Stimulated activated naive CD8-positive, alpha-beta T cell treated with anti-CD3 and anti-CD28 coated beads, Interleukin-15, Interleukin-2, amounts not matched to agents 100 ng/mL and 50 ng/mL, for 24 hours (primary cell): Measurements from ENCODE around the gene RARS1.
"Not testable (repeated sequence)": the region's sequence is repeated elsewhere in the genome, so short reads cannot be mapped to it uniquely, and the experiment has no call there.

ENCODE experiments used
- H3K27ac Mint-ChIP-seq: one replicate; pipeline ENCODE4 v1.8.0; 2021; ENCODE audit warnings: mild to moderate bottlenecking, mixed read lengths
- H3K27me3 Mint-ChIP-seq: one replicate; pipeline ENCODE4 v1.8.0; 2021; ENCODE audit warnings: mixed read lengths
- H3K36me3 Mint-ChIP-seq: one replicate; pipeline ENCODE4 v1.8.0; 2021; ENCODE audit warnings: low read depth, mixed read lengths
- H3K4me1 Mint-ChIP-seq: one replicate; pipeline ENCODE4 v1.8.0; 2021; ENCODE audit warnings: low read depth, mixed read lengths
- H3K4me3 Mint-ChIP-seq: one replicate; pipeline ENCODE4 v1.8.0; 2021; ENCODE audit warnings: mild to moderate bottlenecking, mixed read lengths
- H3K9me3 Mint-ChIP-seq: one replicate; pipeline ENCODE4 v1.8.0; 2021; ENCODE audit warnings: mixed read lengths

RARS1 gene

GRCh38 chr5:168528521-168529373 is 42.5 kb downstream of the RARS1 start, which contains the start of gene FBLL1:
Gene FBLL1, plus strand, starts transcription at chr5:168529305. Its CDS starts 200 bp downstream, at chr5:168529505.
- H3K27ac Mint-ChIP-seq = no peak within 1 kb of the TSS
- H3K9me3 Mint-ChIP-seq = no peaks in the 10 kb centered on the region
- no peaks in the 10 kb centered on the region for H3K36me3 Mint-ChIP-seq
- peaks cover 13% of the 10 kb centered on the region for H3K4me1 Mint-ChIP-seq
- peak within 1 kb of the TSS; percentile 67 for H3K4me3 Mint-ChIP-seq
- H3K27me3 Mint-ChIP-seq = peaks cover 49% of the 10 kb centered on the region

GRCh38 chr5:168529374-168530234 is 43.3 kb downstream of the RARS1 start:
- no peaks in the 10 kb centered on the region for H3K36me3 Mint-ChIP-seq
- H3K4me3 Mint-ChIP-seq = peak overlapping the region; percentile 36
- no peak overlapping the region for H3K27ac Mint-ChIP-seq
- peaks cover 13% of the 10 kb centered on the region for H3K4me1 Mint-ChIP-seq
- H3K9me3 Mint-ChIP-seq = no peaks in the 10 kb centered on the region
- peaks cover 49% of the 10 kb centered on the region for H3K27me3 Mint-ChIP-seq

- peaks cover 13% of the 10 kb centered on the region for H3K4me1 Mint-ChIP-seq
- H3K27me3 Mint-ChIP-seq = peaks cover 49% of the 10 kb centered on the region
- H3K27ac Mint-ChIP-seq = no peak overlapping the region
- H3K4me3 Mint-ChIP-seq = peak overlapping the region; percentile 36
- H3K36me3 Mint-ChIP-seq = no peaks in the 10 kb centered on the region
- no peaks in the 10 kb centered on the region for H3K9me3 Mint-ChIP-seq
Observed at GRCh38 chr5:168530621-168531150, 44.4 kb downstream of the RARS1 start.

- Mint-ChIP-seq H3K4me1 (peaks cover 13% of the 10 kb centered on the region), H3K36me3 (no peaks in the 10 kb centered on the region), H3K9me3 (no peaks in the 10 kb centered on the region), H3K4me3 (no peak overlapping the region), H3K27me3 (peaks cover 49% of the 10 kb centered on the region), H3K27ac (no peak overlapping the region)
Observed at GRCh38 chr5:168531191-168531590, 44.9 kb downstream of the RARS1 start.

- Mint-ChIP-seq H3K27ac (no peak overlapping the region), H3K27me3 (peaks cover 49% of the 10 kb centered on the region), H3K9me3 (no peaks in the 10 kb centered on the region), H3K4me3 (no peak overlapping the region), H3K36me3 (no peaks in the 10 kb centered on the region), H3K4me1 (peaks cover 13% of the 10 kb centered on the region)
Observed at GRCh38 chr5:168531987-168532864, 46.0 kb downstream of the RARS1 start.

- not testable (repeated sequence) for H3K27ac Mint-ChIP-seq, H3K4me1 Mint-ChIP-seq, H3K36me3 Mint-ChIP-seq, H3K9me3 Mint-ChIP-seq, H3K4me3 Mint-ChIP-seq
- peaks cover 34% of the 10 kb centered on the region for H3K27me3 Mint-ChIP-seq
Observed at GRCh38 chr5:168534351-168534750, 48.1 kb downstream of the RARS1 start.

- H3K36me3 Mint-ChIP-seq = no peaks in the 10 kb centered on the region
- H3K4me1 Mint-ChIP-seq = no peaks in the 10 kb centered on the region
- no peak overlapping the region for H3K4me3 Mint-ChIP-seq
- H3K27ac Mint-ChIP-seq = no peak overlapping the region
- H3K9me3 Mint-ChIP-seq = no peaks in the 10 kb centered on the region
- H3K27me3 Mint-ChIP-seq = peaks cover 10% of the 10 kb centered on the region
Observed at GRCh38 chr5:168537176-168537575, 50.9 kb downstream of the RARS1 start.

GRCh38 chr5:168549554-168549953 is 63.3 kb downstream of the RARS1 start:
- peaks cover 78% of the 10 kb centered on the region for H3K36me3 Mint-ChIP-seq
- H3K27ac Mint-ChIP-seq = no peak overlapping the region
- H3K4me3 Mint-ChIP-seq = no peak overlapping the region
- H3K4me1 Mint-ChIP-seq = no peaks in the 10 kb centered on the region
- peaks cover 3% of the 10 kb centered on the region for H3K9me3 Mint-ChIP-seq
- no peaks in the 10 kb centered on the region for H3K27me3 Mint-ChIP-seq

GRCh38 chr5:168550656-168551055 is 64.4 kb downstream of the RARS1 start:
- H3K4me3 Mint-ChIP-seq = no peak overlapping the region

GRCh38 chr5:168552146-168552545 is 65.9 kb downstream of the RARS1 start:
- Mint-ChIP-seq H3K27ac (no peak overlapping the region), H3K4me1 (no peaks in the 10 kb centered on the region), H3K9me3 (peaks cover 3% of the 10 kb centered on the region), H3K36me3 (peaks cover 86% of the 10 kb centered on the region), H3K4me3 (no peak overlapping the region), H3K27me3 (no peaks in the 10 kb centered on the region)

More at GRCh38 chr5:168550656-168551055, 64.4 kb downstream of the RARS1 start:
- peaks cover 77% of the 10 kb centered on the region for H3K36me3 Mint-ChIP-seq
- no peak overlapping the region for H3K27ac Mint-ChIP-seq
- no peaks in the 10 kb centered on the region for H3K4me1 Mint-ChIP-seq
- no peaks in the 10 kb centered on the region for H3K27me3 Mint-ChIP-seq
- H3K9me3 Mint-ChIP-seq = peaks cover 3% of the 10 kb centered on the region

- Mint-ChIP-seq H3K36me3 (peaks cover 84% of the 10 kb centered on the region), H3K27ac (no peak overlapping the region), H3K4me3 (no peak overlapping the region), H3K9me3 (no peaks in the 10 kb centered on the region), H3K27me3 (no peaks in the 10 kb centered on the region), H3K4me1 (no peaks in the 10 kb centered on the region)
Observed at GRCh38 chr5:168553377-168554130, 67.3 kb downstream of the RARS1 start.

- Mint-ChIP-seq H3K4me3 (no peak overlapping the region), H3K4me1 (no peaks in the 10 kb centered on the region), H3K27me3 (no peaks in the 10 kb centered on the region), H3K27ac (no peak overlapping the region), H3K36me3 (peaks cover 90% of the 10 kb centered on the region), H3K9me3 (no peaks in the 10 kb centered on the region)
Observed at GRCh38 chr5:168557389-168557788, 71.1 kb downstream of the RARS1 start.

- no peaks in the 10 kb centered on the region for H3K9me3 Mint-ChIP-seq
- no peaks in the 10 kb centered on the region for H3K4me1 Mint-ChIP-seq
- H3K27ac Mint-ChIP-seq = no peak overlapping the region
- no peaks in the 10 kb centered on the region for H3K27me3 Mint-ChIP-seq
- peaks cover 83% of the 10 kb centered on the region for H3K36me3 Mint-ChIP-seq
- H3K4me3 Mint-ChIP-seq = no peak overlapping the region
Observed at GRCh38 chr5:168562279-168562678, 76.0 kb downstream of the RARS1 start.

- H3K27me3 Mint-ChIP-seq = no peaks in the 10 kb centered on the region
- no peaks in the 10 kb centered on the region for H3K9me3 Mint-ChIP-seq
- H3K36me3 Mint-ChIP-seq = peaks cover 87% of the 10 kb centered on the region
Observed at GRCh38 chr5:168563959-168564358, 77.7 kb downstream of the RARS1 start.

More at GRCh38 chr5:168563959-168564358, 77.7 kb downstream of the RARS1 start:
- no peaks in the 10 kb centered on the region for H3K4me1 Mint-ChIP-seq
- no peak overlapping the region for H3K4me3 Mint-ChIP-seq
- H3K27ac Mint-ChIP-seq = no peak overlapping the region
